ENCODE measurements around the gene WWTR1.

The WWTR1 gene

DNA sequence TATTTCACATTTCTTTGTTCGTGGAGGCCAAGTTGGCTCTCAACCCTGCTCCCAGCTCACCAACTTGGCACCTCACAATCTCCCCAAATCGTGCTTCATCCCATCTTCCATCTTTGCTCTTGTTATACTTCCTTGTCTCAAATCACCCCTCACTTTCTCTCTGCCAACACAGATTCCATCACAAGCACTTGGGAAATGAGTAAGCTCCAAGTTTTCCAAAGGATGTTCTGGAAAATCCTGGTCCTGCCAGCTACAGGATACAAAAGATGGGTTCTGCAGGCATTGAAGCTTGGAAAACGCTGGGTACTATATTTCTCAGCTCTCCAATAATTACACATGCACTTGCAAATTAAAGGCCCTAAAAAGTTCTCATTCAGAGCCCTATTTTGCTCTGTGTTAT, 187.4 kb downstream of the WWTR1 start:
- no peak for DNase-seq (ENCODE audit: low read depth)

DNA sequence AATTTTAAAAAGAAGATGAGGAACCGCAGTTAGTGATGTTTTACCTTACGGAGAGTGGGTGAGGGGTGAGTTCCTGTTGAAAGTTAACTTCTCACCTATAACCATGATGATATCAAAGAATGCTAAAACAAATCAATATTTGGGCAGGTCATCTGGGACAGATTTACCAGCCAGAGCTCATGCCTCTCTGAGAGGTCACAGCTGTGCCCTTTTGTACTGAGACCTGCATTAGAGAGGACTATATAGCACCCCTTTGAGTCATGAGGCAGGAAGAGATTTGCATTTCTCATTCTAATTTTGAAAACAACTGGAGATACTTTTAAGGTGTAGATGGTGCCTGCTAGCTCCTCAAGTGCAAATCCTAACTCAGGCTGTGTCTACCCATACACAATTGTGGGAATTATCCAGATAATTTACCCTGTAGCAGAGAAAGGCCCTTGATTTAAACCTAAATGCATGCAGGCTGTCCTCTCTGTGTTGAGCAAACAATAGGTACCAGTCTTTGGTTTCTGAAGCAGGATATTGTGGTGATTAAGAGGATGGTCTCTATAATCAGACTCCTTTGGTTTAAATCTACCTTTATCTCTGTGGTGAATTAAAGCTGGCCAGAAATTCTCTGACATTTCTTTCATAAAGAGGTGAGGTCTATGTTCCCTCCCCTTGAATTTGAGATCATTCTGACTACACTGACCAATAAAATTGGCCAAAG, 189.2 kb downstream of the WWTR1 start:
- no peak for DNase-seq (ENCODE audit: low read depth)

All from HS-27A (cell line).